Renal cortex interstitium (tissue), 11 donors: ENCODE results near the gene DCC. TPM values are rescaled to one million over a fixed set of nuclear protein-coding genes. Genes with fewer than 3 reads are reported as not detected.

Source experiments
- DNase-seq, 11 donors: peaks; one replicate each; pipeline ENCODE4 v3.0.0-alpha.2; 2013; ENCODE audit warnings: low read depth in 9 of 11, low spot score in 4 of 11; ENCODE audit errors: extremely low read depth in 1 of 11
- polyA plus RNA-seq, 3 donors: library from polyadenylated mRNA; unstranded; fragments of 120-200 nt; gene quantifications; one replicate each; pipeline ENCODE4 v1.2.1, GENCODE V29; 2013; ENCODE audit not compliant: insufficient read length in 3 of 3

The DCC gene
- polyA plus RNA-seq, 3 donors, result 7.4 to 8.2 (median 7.4) TPM

DNA sequence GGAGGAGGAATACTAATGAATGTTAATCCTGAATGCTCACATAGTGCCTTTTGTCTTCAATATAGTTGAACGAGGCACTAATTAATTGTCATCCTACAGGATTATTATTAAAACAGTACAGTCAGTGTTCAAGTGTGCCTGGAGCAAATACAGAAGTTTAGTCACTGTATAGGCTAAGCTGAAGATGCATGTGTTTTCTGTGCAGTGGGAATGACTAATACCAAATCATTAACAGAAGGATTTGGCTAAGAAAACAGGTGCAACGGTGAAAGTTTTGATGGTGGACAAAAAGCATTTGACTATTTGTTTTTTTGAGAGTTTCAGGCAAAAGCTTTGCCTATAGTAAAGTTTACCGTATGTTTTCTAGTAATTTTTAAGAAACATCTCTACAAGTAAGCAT, 62.8 kb downstream of the DCC start:
- no peak for DNase-seq

DNA sequence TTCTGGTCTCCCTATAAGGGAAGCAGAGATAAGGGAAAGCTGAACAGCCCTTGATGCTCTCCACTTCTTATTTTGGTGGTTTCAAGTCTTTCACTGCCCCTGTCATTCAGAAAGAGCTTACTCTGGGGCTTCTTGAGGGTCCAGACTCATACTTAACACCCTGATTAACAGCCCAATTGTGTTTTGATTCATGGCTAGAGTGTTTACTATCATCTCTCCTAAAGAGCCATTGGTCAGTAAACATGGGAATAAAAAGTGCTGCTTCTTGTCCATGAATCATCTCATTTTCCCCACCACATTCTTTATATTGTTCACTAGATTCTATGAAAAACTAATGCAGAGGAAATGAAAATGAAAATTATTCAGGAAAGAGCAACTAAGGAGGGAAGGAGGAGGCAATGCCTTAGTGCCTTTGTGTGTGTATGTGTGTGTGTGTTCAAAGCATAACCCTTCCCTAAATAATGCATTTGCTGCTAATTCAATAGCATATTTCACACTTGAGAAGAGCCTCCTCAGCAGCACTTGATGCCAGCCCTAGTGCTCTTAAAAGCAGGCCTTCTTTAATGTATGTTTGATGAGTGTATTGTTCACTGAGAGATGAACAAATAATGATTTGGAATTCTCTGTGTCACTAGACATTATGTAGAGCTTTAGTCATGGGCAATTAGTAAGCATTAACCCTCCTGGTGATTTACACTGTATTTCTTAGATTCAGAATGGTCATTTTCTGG, 63.5 kb downstream of the DCC start:
- DNase-seq, result no peak

GRCh38 chr18:52408800-52409302, 68.9 kb downstream of the DCC start:
- no peak for DNase-seq

GRCh38 chr18:52409727-52410126, 69.7 kb downstream of the DCC start:
- no peak for DNase-seq

DNA sequence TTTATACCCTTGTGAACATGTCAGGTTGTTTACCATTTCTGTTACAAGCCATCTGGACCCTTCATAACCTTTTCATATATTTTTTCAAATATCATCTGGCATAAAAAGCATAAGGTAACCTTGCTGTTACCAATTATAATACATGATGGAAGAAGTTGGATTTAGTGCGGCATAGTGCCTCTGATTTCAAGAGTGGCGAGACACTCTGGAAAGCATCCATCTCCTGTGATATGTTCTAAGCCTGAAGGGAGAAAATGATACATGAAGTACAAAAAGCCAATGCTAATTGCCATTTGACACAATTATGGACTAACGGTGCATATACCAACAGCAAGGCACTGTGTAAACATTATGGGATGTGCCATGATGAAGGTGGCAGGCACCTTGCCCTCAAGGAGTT, 75.1 kb downstream of the DCC start:
- no peak for DNase-seq

GRCh38 chr18:52422985-52423601, 83.1 kb downstream of the DCC start:
- DNase-seq, result no peak

DNA sequence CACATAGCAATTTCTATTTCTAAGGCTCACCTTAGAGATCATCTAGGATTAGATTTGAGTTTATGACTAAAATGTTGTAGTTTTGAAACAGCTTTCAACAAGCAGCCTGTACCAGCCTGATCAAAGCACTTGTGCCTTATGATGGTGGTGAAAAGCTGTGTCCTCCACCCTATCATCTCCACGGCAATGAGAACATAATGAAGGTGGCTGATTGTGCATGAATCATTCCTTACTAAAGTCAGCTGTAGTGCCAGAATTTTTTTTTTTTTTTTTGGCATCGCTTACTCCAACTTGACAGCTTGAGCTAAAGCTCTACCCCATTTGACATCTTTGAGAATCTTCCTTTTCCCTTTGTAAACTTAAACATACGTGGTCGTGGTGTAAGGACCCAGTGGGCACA, 86.0 kb downstream of the DCC start:
- no peak for DNase-seq

DNA sequence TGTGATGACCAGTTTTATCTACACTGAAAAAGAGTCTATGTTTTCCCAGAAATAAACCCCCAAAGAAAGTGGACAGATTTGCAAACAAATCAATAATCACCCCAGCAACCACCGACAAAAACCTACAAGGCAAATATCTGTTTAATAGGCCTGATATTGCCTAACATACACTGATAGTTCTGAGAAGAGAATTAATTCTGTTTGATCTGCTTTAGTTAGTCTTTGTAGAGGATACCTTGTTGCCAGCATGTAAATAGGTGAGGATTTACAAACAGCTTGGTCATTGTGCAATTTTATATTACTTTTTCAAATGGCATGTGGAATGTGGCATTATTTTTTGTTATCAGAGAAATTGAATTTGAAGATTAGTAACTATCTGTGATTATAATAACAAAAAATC, 86.5 kb downstream of the DCC start:
- no peak for DNase-seq

GRCh38 chr18:52427521-52428175, 87.7 kb downstream of the DCC start:
- DNase-seq, result no peak

- DNase-seq, result no peak
These were observed 91.7 kb downstream of the DCC start for GRCh38 chr18:52431683-52432082.

- DNase-seq, result no peak
These were observed 93.8 kb downstream of the DCC start for GRCh38 chr18:52433797-52434196.

DNA sequence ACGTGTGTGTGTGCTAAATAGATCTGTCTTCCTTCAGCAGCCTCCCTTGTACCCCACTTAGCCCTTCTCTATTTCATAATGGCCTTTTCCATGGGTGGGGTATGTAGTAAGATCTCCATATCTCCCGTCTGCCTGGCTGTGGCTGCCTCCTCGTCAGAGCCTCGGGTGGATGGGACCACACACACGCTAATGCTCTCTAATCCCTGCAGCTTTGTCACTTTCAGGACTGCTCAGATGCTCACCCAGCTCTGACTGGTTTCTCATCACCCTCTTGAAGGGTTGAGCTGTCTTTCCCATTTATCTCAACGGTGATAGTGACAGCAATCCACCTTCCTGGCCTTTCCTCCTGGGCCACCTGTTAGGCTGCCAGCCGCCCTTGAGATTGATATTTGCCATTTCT, 95.3 kb downstream of the DCC start:
- no peak for DNase-seq

DNA sequence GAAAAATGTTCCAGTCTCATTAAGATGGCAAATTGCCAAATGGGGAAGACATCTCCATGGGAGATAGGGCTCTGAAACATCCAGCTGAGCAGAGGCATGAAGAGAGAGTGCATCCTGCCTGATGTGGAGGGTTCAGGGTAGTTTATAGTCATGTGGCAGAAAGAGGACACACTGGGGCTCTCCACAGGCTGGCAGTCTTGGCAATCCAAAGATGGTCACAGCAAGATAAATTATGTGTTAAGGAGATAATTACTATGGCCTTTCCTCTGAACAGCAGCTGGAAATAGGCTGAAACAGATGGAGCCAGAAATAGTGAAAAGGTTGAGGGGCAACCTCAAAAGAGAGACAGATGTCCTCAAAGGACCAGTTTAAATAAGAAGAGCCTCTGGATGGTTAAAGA, 97.2 kb downstream of the DCC start:
- DNase-seq, result no peak

GRCh38 chr18:52439457-52439856, 99.5 kb downstream of the DCC start:
- DNase-seq, result no peak

DNA sequence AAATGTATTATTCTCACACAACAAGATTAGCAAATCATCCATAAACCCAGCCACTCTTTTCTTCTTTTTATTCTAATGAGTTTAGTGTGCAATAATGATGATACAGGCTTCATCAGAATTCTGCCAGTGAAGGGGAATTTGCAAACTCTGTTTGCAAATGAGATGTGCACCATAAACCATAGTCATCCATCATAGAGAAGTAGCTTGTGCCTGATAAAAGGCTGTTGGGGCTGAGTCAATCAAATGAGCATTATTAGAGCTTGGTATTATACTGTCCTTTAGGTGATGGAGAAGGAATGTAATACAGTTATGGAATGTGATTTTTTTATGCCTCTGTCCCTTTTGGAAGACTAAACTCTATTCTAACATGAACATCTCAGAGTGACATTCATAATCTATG, 101.8 kb downstream of the DCC start:
- no peak for DNase-seq

- DNase-seq, result no peak
These were observed 102.7 kb downstream of the DCC start for GRCh38 chr18:52442686-52443085.

DNA sequence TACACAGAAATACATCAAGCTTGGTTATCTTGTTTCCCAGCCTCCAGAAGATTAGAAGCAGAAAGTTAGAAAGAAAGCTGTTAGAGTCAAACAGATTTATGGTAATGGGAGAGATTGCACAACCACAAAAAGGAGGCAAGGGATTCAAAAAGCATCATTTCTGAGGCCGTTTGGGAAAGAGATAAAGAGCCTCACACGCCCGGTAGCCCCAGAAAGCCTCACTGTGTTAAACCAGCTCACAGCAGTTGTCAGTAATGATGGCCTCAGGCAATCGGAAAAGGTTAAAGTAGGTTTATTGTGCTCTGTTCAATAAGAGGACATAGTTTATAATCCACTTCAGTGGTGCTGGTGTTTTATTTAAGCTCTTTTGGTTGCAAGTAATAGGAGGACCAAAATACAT, 111.3 kb downstream of the DCC start:
- DNase-seq, result no peak

DNA sequence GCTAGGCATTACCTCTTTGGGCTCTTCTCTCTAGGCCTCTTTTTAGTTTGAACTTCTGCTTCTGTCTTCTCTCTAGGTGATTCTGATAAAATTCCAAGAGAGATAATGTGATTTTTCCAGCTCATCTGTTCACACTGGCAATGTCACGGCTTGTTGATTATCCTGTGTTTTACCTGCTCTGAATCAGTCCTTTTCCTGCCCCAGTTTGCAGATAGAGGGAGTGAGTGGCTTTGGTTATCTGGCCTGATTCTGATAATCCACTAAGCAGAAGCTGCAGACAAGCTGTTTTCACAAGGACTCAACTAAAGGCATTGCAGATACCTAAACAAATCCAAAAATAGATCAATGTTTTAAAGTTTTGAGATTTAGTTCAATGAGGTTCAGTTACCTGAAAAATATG, 111.9 kb downstream of the DCC start:
- no peak for DNase-seq

- no peak for DNase-seq
These were observed 112.4 kb downstream of the DCC start for GRCh38 chr18:52452427-52452826.

- no peak for DNase-seq
These were observed 119.9 kb downstream of the DCC start for GRCh38 chr18:52459890-52460289.
